Suprapubic skin (tissue), 4 donors: ENCODE results near the gene CDH26.

Source experiments
- CTCF ChIP-seq, 2 donors: fragments of 200-600 bp in 1 of 2; fragments of 450-650 bp in 1 of 2; sonication (generic) in 1 of 2; IDR thresholded peaks; one replicate each; pipeline ENCODE4 v1.5.1; 2016 to 2019; ENCODE audit warnings: antibody characterized with exemption in 2 of 2, mild to moderate bottlenecking in 1 of 2, moderate library complexity in 1 of 2
- POLR2A ChIP-seq, 2 donors: fragments of 450-650 bp; IDR thresholded peaks; one replicate each; pipeline ENCODE4 v1.6.1; 2017; ENCODE audit warnings: antibody characterized with exemption in 2 of 2, mild to moderate bottlenecking in 2 of 2, moderate library complexity in 2 of 2
- POLR2AphosphoS5 ChIP-seq, 3 donors: sonication (generic); formaldehyde crosslinking; IDR thresholded peaks; one replicate each; pipeline ENCODE4 v1.6.1; 2017; ENCODE audit warnings: antibody characterized with exemption in 3 of 3

DNA sequence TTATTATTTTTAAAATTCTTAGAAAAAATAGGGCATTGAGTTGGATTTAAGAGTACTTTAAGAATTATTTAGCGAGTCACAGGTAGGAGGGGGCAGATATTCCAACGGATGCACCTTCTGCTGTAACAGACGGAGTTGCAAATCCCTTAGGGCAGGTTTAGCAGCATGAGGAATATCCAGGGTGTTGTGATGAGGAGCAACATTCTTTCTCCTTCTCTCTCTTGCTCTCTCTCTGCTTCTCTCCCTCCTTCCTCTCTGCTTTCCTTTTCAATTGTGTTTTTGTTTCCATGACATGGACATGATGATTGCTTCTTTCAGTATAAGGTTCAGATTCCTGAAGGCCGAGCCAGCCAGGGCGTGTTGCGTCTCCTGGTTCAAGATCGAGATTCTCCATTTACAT lies 28.9 kb downstream of the CDH26 start:
- TF ChIP-seq POLR2A (IDR thresholded peaks at IDR 0.05) = no peak
- TF ChIP-seq CTCF (IDR thresholded peaks at IDR 0.05) = no peak
- no peak for TF ChIP-seq POLR2AphosphoS5 (IDR thresholded peaks at IDR 0.05)
